Renal pelvis (tissue), 3 donors: ENCODE data around the gene BUB1B. TPM values are rescaled to one million over a fixed set of nuclear protein-coding genes. Genes with fewer than 3 reads are reported as not detected.

Experiments used
- polyA plus RNA-seq, 3 donors: library from polyadenylated mRNA; unstranded; fragments of 120-200 nt; gene quantifications; one replicate each; pipeline ENCODE4 v1.2.1, GENCODE V29; 2013; ENCODE audit not compliant: insufficient read length in 3 of 3

BUB1B gene
- polyA plus RNA-seq, 3 donors = 29.3 to 38.0 (median 32.2) TPM

Other genes with a start within 250 kb of the BUB1B start
- gene GPR176, start 240.8 kb upstream of the BUB1B start, polyA plus RNA-seq = 10 to 100 TPM; 14.9 to 16.4 (median 15.1) TPM
- gene EIF2AK4, start 227.0 kb upstream of the BUB1B start, polyA plus RNA-seq = 10 to 100 TPM; 48.2 to 62.2 (median 49.4) TPM
- 100 to 1,000 TPM; 484 to 650 (median 540) TPM for gene SRP14, start 121.9 kb upstream of the BUB1B start, polyA plus RNA-seq
- 10 to 100 TPM; 41.3 to 49.9 (median 45.7) TPM for gene BMF, start 52.2 kb upstream of the BUB1B start, polyA plus RNA-seq
- 1 to 10 TPM; 6.8 to 8.0 (median 7.7) TPM for gene PAK6, start 78.0 kb downstream of the BUB1B start, polyA plus RNA-seq
- gene ANKRD63, start 122.0 kb downstream of the BUB1B start, polyA plus RNA-seq = under 1 TPM in 2 of 3 donors, not detected in 1; 0.34 to 0.40 TPM
- gene PLCB2, start 146.9 kb downstream of the BUB1B start, polyA plus RNA-seq = 10 to 100 TPM in 2 of 3 donors, 1 to 10 TPM in 1; 9.0 to 10.8 (median 10.4) TPM
- 10 to 100 TPM in 2 of 3 donors, 1 to 10 TPM in 1; 9.9 to 17.6 (median 13.5) TPM for gene INAFM2, start 162.6 kb downstream of the BUB1B start, polyA plus RNA-seq
- gene CCDC9B, start 179.9 kb downstream of the BUB1B start, polyA plus RNA-seq = 1 to 10 TPM; 6.2 to 9.3 (median 6.9) TPM
- gene PHGR1, start 190.0 kb downstream of the BUB1B start, polyA plus RNA-seq = not detected
- under 1 TPM; 0.16 to 0.58 (median 0.44) TPM for gene DISP2, start 197.2 kb downstream of the BUB1B start, polyA plus RNA-seq
- gene KNSTRN, start 221.7 kb downstream of the BUB1B start, polyA plus RNA-seq = 10 to 100 TPM; 31.4 to 33.6 (median 32.2) TPM
- 100 to 1,000 TPM in 2 of 3 donors, 10 to 100 TPM in 1; 62.1 to 103 (median 100) TPM for gene IVD, start 244.7 kb downstream of the BUB1B start, polyA plus RNA-seq